NCI-H526 treated with DMSO at 0.1 percent for 48 hours (cell line): ENCODE measurements around the gene TEX2.

ENCODE experiments used
- DNase-seq: peaks from one replicate; lab custom pipeline; 2025; lab: John Stamatoyannopoulos, UW

The TEX2 gene

GRCh38 chr17:64158831-64159590 is 104.0 kb downstream of the TEX2 start:
- no peak for DNase-seq

- DNase-seq, result no peak
Measured at GRCh38 chr17:64158406-64158805, 104.7 kb downstream of the TEX2 start.

GRCh38 chr17:64157669-64158180 is 105.3 kb downstream of the TEX2 start:
- DNase-seq, result no peak

- DNase-seq, result no peak
Measured at GRCh38 chr17:64156670-64157069, 106.4 kb downstream of the TEX2 start.

GRCh38 chr17:64155751-64156544 is 107.1 kb downstream of the TEX2 start:
- no peak for DNase-seq

GRCh38 chr17:64155129-64155528 is 107.9 kb downstream of the TEX2 start:
- DNase-seq, result no peak

GRCh38 chr17:64154717-64155116 is 108.3 kb downstream of the TEX2 start:
- DNase-seq, result no peak

GRCh38 chr17:64154313-64154695 is 108.8 kb downstream of the TEX2 start:
- no peak for DNase-seq

GRCh38 chr17:64153565-64154312 is 109.3 kb downstream of the TEX2 start:
- no peak for DNase-seq

GRCh38 chr17:64152428-64153125 is 110.5 kb downstream of the TEX2 start:
- no peak for DNase-seq

GRCh38 chr17:64151016-64151368 is 112.1 kb downstream of the TEX2 start:
- DNase-seq, result no peak

- no peak for DNase-seq
Measured at GRCh38 chr17:64150237-64151015, 112.6 kb downstream of the TEX2 start.

- DNase-seq, result no peak
Measured at GRCh38 chr17:64149196-64149595, 113.9 kb downstream of the TEX2 start.

GRCh38 chr17:64148699-64149098 is 114.4 kb downstream of the TEX2 start:
- no peak for DNase-seq

- no peak for DNase-seq
Measured at GRCh38 chr17:64148017-64148631, 114.9 kb downstream of the TEX2 start.

- no peak for DNase-seq
Measured at GRCh38 chr17:64147110-64148016, 115.7 kb downstream of the TEX2 start.

GRCh38 chr17:64146418-64147109 is 116.5 kb downstream of the TEX2 start:
- peak; percentile 25 for DNase-seq

GRCh38 chr17:64145751-64146417 is 117.2 kb downstream of the TEX2 start:
- peak; percentile 98 for DNase-seq
